H9 (cell line): ENCODE measurements around the gene TRMT44. TPM values are rescaled to one million over a fixed set of nuclear protein-coding genes. Genes with fewer than 3 reads are reported as not detected.
A peak's percentile ranks its signal among the peaks of the same experiment; 100 is the strongest.

Experiments
- DNase-seq: peaks from one replicate; pipeline ENCODE4 v3.0.0-alpha.2; 2017
- H2AFZ ChIP-seq: one replicate; pipeline ENCODE4 v1.6.1; 2013; ENCODE audit warnings: mild to moderate bottlenecking, low read length, control low read depth, moderate library complexity
- H2AK5ac ChIP-seq: 2 replicates; pipeline ENCODE4 v1.6.1; 2013; ENCODE audit warnings: low read length, control low read depth, mixed read lengths; ENCODE audit not compliant: insufficient read length
- H2BK120ac ChIP-seq: one replicate; pipeline ENCODE4 v1.6.1; 2013; ENCODE audit warnings: low read depth, mild to moderate bottlenecking, low read length, control low read depth, inconsistent platforms; ENCODE audit not compliant: poor library complexity, severe bottlenecking
- H2BK12ac ChIP-seq: 2 replicates; pipeline ENCODE4 v1.6.1; 2013; ENCODE audit warnings: low read length, control low read depth, mixed read lengths, low read depth; ENCODE audit not compliant: insufficient read length
- H2BK15ac ChIP-seq: 2 replicates; pipeline ENCODE4 v1.6.1; 2013; ENCODE audit warnings: low read depth, low read length, control low read depth
- H2BK20ac ChIP-seq: one replicate; pipeline ENCODE4 v1.6.1; 2013; ENCODE audit warnings: low read depth, mild to moderate bottlenecking, low read length, control low read depth, inconsistent platforms; ENCODE audit not compliant: poor library complexity, severe bottlenecking
- H2BK5ac ChIP-seq: 2 replicates; pipeline ENCODE4 v1.6.1; 2013; ENCODE audit warnings: low read length, control low read depth, mixed read lengths; ENCODE audit not compliant: insufficient read length
- H3K14ac ChIP-seq: 2 replicates; pipeline ENCODE4 v1.6.1; 2013; ENCODE audit warnings: low read length, control low read depth; ENCODE audit not compliant: insufficient read depth
- H3K18ac ChIP-seq: 2 replicates; pipeline ENCODE4 v1.6.1; 2013; ENCODE audit warnings: low read depth, mild to moderate bottlenecking, mixed read lengths, low read length, control low read depth; ENCODE audit not compliant: insufficient read length
- H3K23ac ChIP-seq: 2 replicates; pipeline ENCODE4 v1.6.1; 2013; ENCODE audit warnings: low read length, control low read depth, mixed read lengths, low read depth; ENCODE audit not compliant: insufficient read length
- H3K23me2 ChIP-seq: 2 replicates; pipeline ENCODE4 v1.6.1; 2013; ENCODE audit warnings: low read depth, mild to moderate bottlenecking, mixed read lengths, low read length, control low read depth; ENCODE audit not compliant: insufficient read length, poor library complexity, severe bottlenecking
- H3K27ac ChIP-seq: 2 replicates; pipeline ENCODE4 v1.5.1; 2013; ENCODE audit warnings: low read length, control low read depth, mixed read lengths, low read depth; ENCODE audit not compliant: insufficient read length
- H3K27me3 ChIP-seq: 2 replicates; pipeline ENCODE4 v1.6.1; 2013; ENCODE audit warnings: low read length, control low read depth, inconsistent platforms; ENCODE audit not compliant: insufficient read depth
- H3K4ac ChIP-seq: 2 replicates; pipeline ENCODE4 v1.6.1; 2013; ENCODE audit warnings: low read depth, mild to moderate bottlenecking, control low read depth, inconsistent platforms, low read length, moderate library complexity
- H3K4me1 ChIP-seq: 2 replicates; pipeline ENCODE4 v1.6.1; 2013; ENCODE audit warnings: low read length, control low read depth, inconsistent platforms; ENCODE audit not compliant: insufficient read depth
- H3K4me2 ChIP-seq: 2 replicates; pipeline ENCODE4 v1.6.1; 2013; ENCODE audit warnings: low read length, control low read depth, mixed read lengths; ENCODE audit not compliant: insufficient read length, insufficient read depth
- H3K56ac ChIP-seq: 2 replicates; pipeline ENCODE4 v1.6.1; 2013; ENCODE audit warnings: low read depth, mild to moderate bottlenecking, mixed read lengths, low read length, control low read depth; ENCODE audit not compliant: insufficient read length
- H3K79me1 ChIP-seq: 2 replicates; pipeline ENCODE4 v1.6.1; 2013; ENCODE audit warnings: low read depth, mild to moderate bottlenecking, moderate library complexity, low read length, control low read depth, inconsistent platforms; ENCODE audit not compliant: insufficient read depth, poor library complexity, severe bottlenecking
- H3K79me2 ChIP-seq: 2 replicates; pipeline ENCODE4 v1.6.1; 2013; ENCODE audit warnings: low read length, control low read depth, inconsistent platforms; ENCODE audit not compliant: insufficient read depth
- H3K9ac ChIP-seq: 2 replicates; pipeline ENCODE4 v1.6.1; 2013; ENCODE audit warnings: low read length, control low read depth, mixed read lengths; ENCODE audit not compliant: insufficient read length; ENCODE audit errors: extremely low read depth
- H3K9me3 ChIP-seq: one replicate; pipeline ENCODE4 v1.6.1; 2013; ENCODE audit warnings: low read depth, low read length, inconsistent platforms; ENCODE audit not compliant: control insufficient read depth
- H3T11ph ChIP-seq: one replicate; pipeline ENCODE4 v1.6.1; 2013; ENCODE audit warnings: mild to moderate bottlenecking, low read length, control low read depth, inconsistent platforms
- H4K20me1 ChIP-seq: one replicate; pipeline ENCODE4 v1.6.1; 2013; ENCODE audit not compliant: control insufficient read depth, insufficient read length, insufficient read depth
- H4K5ac ChIP-seq: 2 replicates; pipeline ENCODE4 v1.6.1; 2013; ENCODE audit warnings: low read depth, mild to moderate bottlenecking, mixed read lengths, low read length, control low read depth; ENCODE audit not compliant: insufficient read length
- H4K8ac ChIP-seq: replicated peaks from 2 replicates; pipeline ENCODE4 v1.6.1; 2013; ENCODE audit warnings: low read length, control low read depth, mixed read lengths, low read depth; ENCODE audit not compliant: insufficient read length
- H4K91ac ChIP-seq: 2 replicates; pipeline ENCODE4 v1.6.1; 2013; ENCODE audit warnings: low read depth, mild to moderate bottlenecking, moderate library complexity, mixed read lengths, low read length, control low read depth; ENCODE audit not compliant: insufficient read length
- H3K27ac Mint-ChIP-seq, 3 experiments: 2 replicates in 2 of 3; 3 replicates in 1 of 3; pipeline ENCODE4 v1.8.0; 2020 to 2021; ENCODE audit warnings: mixed read lengths in 3 of 3, mild to moderate bottlenecking in 1 of 3, moderate library complexity in 1 of 3
- H3K27me3 Mint-ChIP-seq: 2 replicates; pipeline ENCODE4 v1.8.0; 2021; ENCODE audit warnings: low read depth, mild to moderate bottlenecking, moderate library complexity, mixed read lengths
- H3K36me3 Mint-ChIP-seq, 3 experiments: 2 replicates in 2 of 3; 3 replicates in 1 of 3; pipeline ENCODE4 v1.8.0; 2020 to 2021; ENCODE audit warnings: low read depth in 3 of 3, mixed read lengths in 3 of 3; ENCODE audit not compliant: insufficient read depth in 1 of 3
- H3K4me1 Mint-ChIP-seq, 2 experiments: 2 replicates each; pipeline ENCODE4 v1.8.0; 2020; ENCODE audit warnings: mixed read lengths in 2 of 2
- H3K4me3 Mint-ChIP-seq, 2 experiments: 2 replicates in 1 of 2; 3 replicates in 1 of 2; pipeline ENCODE4 v1.8.0; 2020 to 2021; ENCODE audit warnings: mild to moderate bottlenecking in 2 of 2, mixed read lengths in 2 of 2, moderate library complexity in 1 of 2
- H3K9me3 Mint-ChIP-seq, 2 experiments: 2 replicates in 1 of 2; 3 replicates in 1 of 2; pipeline ENCODE4 v1.8.0; 2020; ENCODE audit warnings: mild to moderate bottlenecking in 2 of 2, mixed read lengths in 2 of 2, moderate library complexity in 1 of 2
- CTCF ChIP-seq: fragments of 200-600 bp; sonication (generic); conservative IDR thresholded peaks from 3 replicates; pipeline ENCODE4 v1.8.0; 2021; ENCODE audit warnings: antibody characterized with exemption, mild to moderate bottlenecking
- WGBS: extraction: QIAGEN DNeasy Blood & Tissue Kit; methylation state at CpG from one replicate; pipeline ENCODE4 v1.1.7; 2013; ENCODE audit warnings: missing lambda C conversion rate, low lambda C conversion rate, mixed read lengths; ENCODE audit not compliant: insufficient read length; ENCODE audit errors: extremely low coverage; 5-methylcytosine and 5-hydroxymethylcytosine counted together
- total RNA-seq: library from RNA; stranded (reverse); gene quantifications from 2 replicates; pipeline ENCODE4 v1.2.1, GENCODE V29; 2021

TRMT44 gene
- total RNA-seq, 1 experiment from 2014 or later: 22.8 TPM

- Histone ChIP-seq H3K9me3 (no peaks in the 10 kb centered on the region), H4K20me1 (no peaks in the 10 kb centered on the region), H3K79me1 (no peaks in the 10 kb centered on the region), H3K4ac (no peak overlapping the region), H2BK15ac (no peak overlapping the region), H3K27me3 (no peaks in the 10 kb centered on the region), H3K18ac (no peak overlapping the region), H3K9ac (no peak overlapping the region), H3K23ac (no peak overlapping the region), H3K23me2 (no peaks in the 10 kb centered on the region), H2BK5ac (no peak overlapping the region), H4K5ac (no peak overlapping the region), H2BK20ac (no peak overlapping the region), H3T11ph (no peak overlapping the region), H2AFZ (no peak overlapping the region), H3K4me2 (no peak overlapping the region), H3K27ac (no peak overlapping the region), H3K79me2 (no peaks in the 10 kb centered on the region), H3K4me1 (no peaks in the 10 kb centered on the region), H3K56ac (no peak overlapping the region), H4K91ac (no peak overlapping the region), H2AK5ac (no peak overlapping the region), H4K8ac (no peak overlapping the region), H3K14ac (no peak overlapping the region), H2BK12ac (no peak overlapping the region), H2BK120ac (no peak overlapping the region)
- Mint-ChIP-seq H3K27me3 (no peaks in the 10 kb centered on the region), H3K27ac (peak overlapping the region in 2 of 3 experiments; percentile 28 to 49; a peak in 2 of 7 replicates), H3K36me3 (peaks cover 6 to 44% (median 42%) of the 10 kb centered on the region in 3 experiments; a peak in 6 of 7 replicates), H3K9me3 (no peaks in the 10 kb centered on the region), H3K4me3 (no peak overlapping the region), H3K4me1 (peaks cover 11% of the 10 kb centered on the region in 2 experiments)
- no CpG with 5 or more reads among the region's 14 CpGs for WGBS
- no peak for DNase-seq
- TF ChIP-seq CTCF: no peak
Measured at GRCh38 chr4:8470451-8471024, 30.0 kb downstream of the TRMT44 start.
